Smooth muscle cell of the brain vasculature (primary cell): ENCODE results near the gene ASPG.
A peak's percentile ranks its signal among the peaks of the same experiment; 100 is the strongest.

Experiments
- DNase-seq: peaks from one replicate; pipeline ENCODE4 v3.0.0-alpha.2; 2012; ENCODE audit warnings: low read depth, low spot score

ASPG gene

DNA sequence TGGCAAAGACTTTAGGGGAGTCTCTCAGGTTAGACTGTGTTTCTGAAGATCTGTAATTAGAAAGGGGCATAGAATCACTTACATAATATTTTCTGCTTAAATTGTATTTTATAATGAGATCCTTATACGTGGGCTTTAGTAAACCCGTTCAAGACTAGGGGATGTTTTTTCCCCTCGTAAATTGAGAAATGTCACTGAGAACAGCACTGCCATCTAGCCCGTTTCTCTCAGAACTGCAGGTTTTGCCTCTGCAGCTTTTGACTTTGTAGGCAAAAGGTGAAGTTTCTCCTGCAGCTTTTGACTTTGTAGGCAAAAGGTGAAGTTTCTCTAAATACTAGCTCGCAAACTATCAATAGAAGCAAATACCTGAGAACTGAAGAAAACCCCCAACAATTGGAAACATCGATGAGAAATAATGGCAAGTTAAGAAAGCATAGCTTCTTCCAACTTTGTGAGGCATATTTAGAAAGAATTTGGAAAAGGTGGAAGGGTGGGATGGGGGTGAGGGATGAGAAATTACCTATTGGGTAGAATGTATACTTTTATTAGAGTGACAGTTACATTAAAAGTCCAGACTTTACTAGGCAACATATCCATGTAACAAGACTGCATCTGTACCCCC, 9.9 kb upstream of the ASPG start:
- no peak for DNase-seq

GRCh38 chr14:104076743-104077142, 8.8 kb upstream of the ASPG start:
- DNase-seq, result no peak

DNA sequence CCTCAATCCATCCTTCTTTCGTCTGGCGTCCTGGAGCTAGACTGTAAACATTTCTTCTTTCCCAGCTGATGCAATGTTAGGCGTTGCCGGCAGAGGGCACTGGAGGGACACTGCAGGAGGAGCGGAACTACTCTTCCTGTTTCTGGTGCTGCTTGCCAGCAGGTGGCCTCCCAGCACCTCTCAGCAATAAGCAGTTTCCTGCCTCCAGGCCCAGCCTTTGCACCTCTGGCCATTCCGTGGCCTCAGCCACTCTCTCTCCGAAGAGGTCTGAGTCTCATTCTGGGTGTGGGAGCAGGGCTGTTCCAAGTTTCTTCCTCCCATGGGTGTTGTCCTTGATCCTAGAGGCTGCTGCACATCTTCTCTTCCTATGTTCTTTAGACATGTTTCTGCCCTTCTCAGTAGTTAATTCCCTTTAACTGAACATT, 7.5 kb upstream of the ASPG start:
- DNase-seq, result peak; percentile 67

- DNase-seq, result no peak
Measured at GRCh38 chr14:104080376-104081260, 4.9 kb upstream of the ASPG start.

DNA sequence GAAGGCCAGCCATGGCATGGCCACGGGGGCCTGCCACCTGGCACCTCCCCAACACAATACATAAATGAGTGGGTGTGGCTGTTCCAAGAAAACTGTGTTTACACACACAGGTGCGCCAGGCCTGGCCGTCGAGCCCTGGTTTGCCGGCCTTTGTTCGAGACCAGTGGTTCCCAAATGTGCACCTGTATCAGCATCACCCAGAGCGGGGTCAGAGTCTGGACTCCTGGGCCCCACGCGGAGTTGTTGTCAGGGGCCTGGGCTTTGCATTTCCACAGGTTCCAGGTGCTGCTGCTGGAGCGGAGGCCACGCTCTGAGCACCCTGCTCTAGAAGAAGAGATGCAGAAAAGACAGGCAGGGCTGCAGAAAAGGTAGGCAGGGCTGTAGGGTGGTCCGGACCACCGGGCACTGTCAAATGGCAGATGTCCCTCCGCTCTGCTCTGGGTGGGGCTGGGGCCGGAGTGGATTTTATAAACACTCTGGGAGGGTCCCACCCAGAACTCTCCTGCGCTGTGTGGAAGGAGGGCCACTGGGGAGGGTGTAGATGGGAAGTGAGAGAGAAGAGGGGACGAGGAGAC, 4.2 kb upstream of the ASPG start:
- DNase-seq, result no peak

DNA sequence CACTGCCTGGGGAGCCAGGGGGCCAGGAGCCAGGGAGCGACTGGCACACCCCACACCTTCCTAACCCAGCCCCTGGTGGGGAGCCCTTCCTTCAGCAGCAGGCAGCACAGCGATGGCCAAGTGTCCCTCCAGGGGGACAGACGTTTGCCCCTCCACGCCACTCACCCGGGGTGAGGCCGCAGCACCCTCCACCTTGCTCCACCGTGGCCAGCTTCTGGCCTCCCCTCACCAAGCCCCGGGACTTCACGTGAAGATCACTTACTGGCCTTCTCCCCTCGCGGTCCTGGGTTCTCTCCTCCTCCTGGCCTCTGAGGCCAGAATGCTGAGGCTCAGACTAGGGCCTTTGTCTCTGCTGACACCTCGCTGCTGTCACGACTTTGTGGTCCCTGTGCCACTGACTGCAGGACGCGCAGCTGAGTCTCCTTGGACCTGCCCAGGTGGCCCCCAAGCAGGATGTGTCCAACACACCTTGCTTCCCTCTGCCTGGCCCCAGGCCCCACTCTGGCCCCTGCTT, 3.5 kb upstream of the ASPG start:
- no peak for DNase-seq

DNA sequence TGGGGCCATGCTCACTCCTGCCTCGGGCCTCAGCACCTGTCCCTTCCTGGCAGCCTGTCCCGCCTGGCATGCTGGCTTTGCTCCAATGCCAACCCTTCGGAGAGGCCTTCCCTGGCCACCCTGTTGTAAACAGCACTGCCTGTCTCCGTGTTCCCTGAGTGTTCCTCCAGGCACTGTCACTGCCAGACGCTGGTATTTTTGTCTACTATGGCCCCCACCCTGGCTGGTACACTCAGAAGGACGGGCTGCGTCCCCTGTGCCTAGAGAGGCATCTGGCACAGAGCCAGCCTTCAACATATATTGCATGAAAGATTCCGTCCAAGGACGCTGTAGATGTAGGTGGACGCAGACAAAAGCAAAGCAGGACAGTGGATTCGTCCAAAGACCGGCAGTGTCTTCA, 2.7 kb upstream of the ASPG start:
- DNase-seq, result no peak

DNA sequence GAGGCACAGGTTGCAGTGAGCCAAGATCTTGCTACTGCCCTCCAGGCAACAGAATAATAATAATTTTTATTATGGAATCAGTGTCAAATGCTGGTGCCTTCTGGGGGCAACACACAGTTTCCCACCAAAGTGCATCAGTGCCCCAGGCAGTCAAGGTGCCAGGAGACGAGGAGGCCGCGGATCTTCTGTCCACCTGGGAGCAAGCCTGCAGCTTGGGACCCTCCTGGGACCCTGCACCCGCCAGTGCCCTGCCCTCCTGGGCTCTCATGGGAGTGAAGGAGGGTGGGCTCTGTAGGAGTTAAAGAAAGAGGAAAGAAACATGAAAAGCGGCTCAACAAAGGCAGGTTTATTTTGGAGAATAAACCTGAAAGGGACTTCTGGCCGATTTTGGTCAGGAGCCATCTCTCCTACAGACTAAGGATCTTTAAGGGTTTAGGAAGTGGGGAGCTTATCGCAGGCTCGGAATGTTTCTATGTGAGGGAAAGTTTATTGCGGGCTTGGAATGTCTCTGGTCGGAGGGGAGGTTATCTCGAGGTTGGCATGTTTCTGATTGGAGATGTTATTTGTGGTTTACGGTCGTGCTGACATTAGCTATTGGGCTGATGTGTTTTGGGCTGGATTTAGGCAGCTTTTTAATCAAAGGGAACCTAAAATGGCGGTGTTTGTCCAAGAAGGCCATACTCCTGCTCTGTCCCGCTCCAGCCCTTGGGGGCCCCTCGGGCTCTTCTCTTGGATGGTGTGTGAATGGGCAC, 1.1 kb upstream of the ASPG start:
- no peak for DNase-seq

- no peak for DNase-seq
Measured at GRCh38 chr14:104085889-104086201, 345 bp downstream of the ASPG start.

GRCh38 chr14:104086210-104086660, 735 bp downstream of the ASPG start:
- DNase-seq, result no peak

DNA sequence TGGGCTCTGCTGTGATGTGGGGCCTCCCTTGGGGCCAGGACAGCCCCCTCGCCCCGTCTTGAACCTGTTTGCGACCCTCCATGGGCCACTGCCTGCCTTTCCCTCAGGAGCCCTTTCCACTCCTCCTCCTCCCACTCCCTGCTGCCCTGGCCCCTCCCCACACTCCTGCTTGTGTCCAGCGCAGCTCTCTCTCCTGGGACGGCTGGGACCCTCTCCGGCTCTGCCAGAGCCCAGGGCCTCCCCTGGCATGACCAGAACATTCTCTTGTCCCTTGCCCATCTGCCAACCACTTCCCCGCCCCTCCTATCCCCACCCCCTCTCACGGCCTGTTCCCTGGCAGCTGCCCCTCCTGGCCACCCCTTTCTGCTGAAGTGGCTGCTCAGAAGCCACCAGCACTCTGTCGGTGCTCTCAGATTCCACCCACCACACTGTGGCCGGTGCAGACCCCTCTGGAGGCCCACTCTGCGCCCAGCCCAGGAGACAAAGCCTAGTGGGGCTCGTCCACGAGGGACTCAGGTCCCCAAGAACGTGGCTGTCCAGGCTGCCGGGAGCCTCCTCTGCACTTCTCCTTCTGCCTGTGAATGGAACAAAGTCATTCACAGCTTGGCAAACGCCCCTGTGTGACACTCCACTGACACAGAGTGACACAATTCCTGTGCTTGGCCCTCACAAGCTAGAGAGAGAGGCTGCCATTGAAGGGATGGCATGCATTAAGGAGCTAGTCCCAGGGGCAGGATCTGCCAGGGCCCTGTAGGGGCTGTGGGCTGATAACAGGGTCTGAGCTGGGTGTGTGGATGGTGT, 1.4 kb downstream of the ASPG start:
- no peak for DNase-seq

GRCh38 chr14:104087505-104087904, 2.0 kb downstream of the ASPG start:
- DNase-seq, result no peak

- DNase-seq, result no peak
Measured at GRCh38 chr14:104087981-104088850, 2.7 kb downstream of the ASPG start.

DNA sequence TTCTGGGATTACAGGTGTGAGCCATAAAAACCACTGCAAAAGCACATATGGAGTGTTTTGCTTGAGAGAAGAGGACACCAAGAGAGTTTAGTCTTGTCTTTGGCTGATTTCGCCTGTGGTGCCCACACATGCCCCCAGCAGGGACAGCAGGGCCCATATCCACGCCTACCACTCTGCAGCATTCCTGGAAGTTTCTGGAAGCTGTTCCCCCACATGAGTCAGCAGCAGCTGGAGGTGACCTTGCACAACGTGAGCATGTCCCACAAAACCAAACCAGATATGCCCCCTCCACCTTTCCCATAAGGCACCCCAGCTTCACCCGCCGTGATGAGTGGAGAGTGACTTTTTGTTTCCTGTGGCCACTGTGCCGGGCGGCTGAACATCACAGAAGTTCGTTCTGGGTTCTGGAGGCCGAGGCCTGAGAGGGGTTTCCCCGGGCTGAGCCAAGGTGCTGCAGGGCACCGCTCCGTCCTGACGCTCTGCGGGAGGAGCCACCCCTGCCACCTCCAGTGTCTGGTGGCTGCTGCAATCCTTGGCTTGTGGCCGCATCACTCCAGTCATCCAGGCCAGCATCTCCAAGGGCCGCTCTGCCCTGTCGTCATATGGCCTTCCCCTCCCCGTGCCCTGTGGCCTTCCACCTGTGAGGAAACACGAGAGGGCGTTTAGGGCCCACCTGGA, 4.7 kb downstream of the ASPG start:
- DNase-seq, result no peak

GRCh38 chr14:104091061-104091926, 5.8 kb downstream of the ASPG start:
- DNase-seq, result no peak

GRCh38 chr14:104091927-104092771, 6.6 kb downstream of the ASPG start:
- no peak for DNase-seq

GRCh38 chr14:104092931-104093365, 7.4 kb downstream of the ASPG start:
- DNase-seq, result no peak
